DOHH2 (cell line): Measurements from ENCODE around the gene SDHA.
"Not testable (repeated sequence)": the region's sequence is repeated elsewhere in the genome, so short reads cannot be mapped to it uniquely, and the experiment has no call there.

Experiments used
- H3F3A ChIP-seq: fragments of 200-600 bp; sonication (generic), shearing (Covaris generic); 2 replicates; pipeline ENCODE4 v1.6.0; 2016; ENCODE audit warnings: antibody characterized with exemption, mild to moderate bottlenecking; ENCODE audit not compliant: control insufficient read depth, insufficient read depth
- H3K27ac ChIP-seq: fragments of 200-600 bp; sonication (generic); 2 replicates; pipeline ENCODE4 v1.5.1; 2014; ENCODE audit warnings: low read depth, mild to moderate bottlenecking, low read length, moderate library complexity
- H3K27me3 ChIP-seq: fragments of 200-600 bp; sonication (generic); 2 replicates; pipeline ENCODE4 v1.6.1; 2014; ENCODE audit warnings: mild to moderate bottlenecking, low read length, mixed read lengths; ENCODE audit not compliant: control insufficient read depth
- H3K36me3 ChIP-seq: fragments of 200-600 bp; sonication (generic); 2 replicates; pipeline ENCODE4 v1.6.1; 2014; ENCODE audit warnings: mild to moderate bottlenecking, low read length, moderate library complexity, mixed read lengths; ENCODE audit not compliant: control insufficient read depth
- H3K4me1 ChIP-seq: fragments of 200-600 bp; sonication (generic); 2 replicates; pipeline ENCODE4 v1.6.1; 2014; ENCODE audit warnings: mild to moderate bottlenecking, low read length, mixed read lengths; ENCODE audit not compliant: control insufficient read depth
- H3K4me2 ChIP-seq: fragments of 200-600 bp; sonication (generic); 2 replicates; pipeline ENCODE4 v1.6.0; 2014; ENCODE audit warnings: mild to moderate bottlenecking, low read length, moderate library complexity
- H3K4me3 ChIP-seq: fragments of 200-600 bp; sonication (generic); 2 replicates; pipeline ENCODE4 v1.5.1; 2014; ENCODE audit warnings: mild to moderate bottlenecking, low read length, mixed read lengths
- H3K79me2 ChIP-seq: fragments of 200-600 bp; sonication (generic); 2 replicates; pipeline ENCODE4 v1.6.1; 2014; ENCODE audit warnings: mild to moderate bottlenecking, low read length, mixed read lengths; ENCODE audit not compliant: control insufficient read depth
- H3K9me2 ChIP-seq: fragments of 200-600 bp; sonication (generic); replicated peaks from 2 replicates; pipeline ENCODE4 v1.6.1; 2014; ENCODE audit warnings: mild to moderate bottlenecking, low read length, mixed read lengths; ENCODE audit not compliant: control insufficient read depth
- H3K9me3 ChIP-seq: fragments of 200-600 bp; sonication (generic); 2 replicates; pipeline ENCODE4 v1.6.1; 2014; ENCODE audit warnings: antibody characterized with exemption, low read length, mixed read lengths; ENCODE audit not compliant: control insufficient read depth, insufficient read depth
- H4K20me1 ChIP-seq: fragments of 200-600 bp; sonication (generic); 2 replicates; pipeline ENCODE4 v1.6.0; 2014; ENCODE audit warnings: low read depth, mild to moderate bottlenecking, antibody characterized with exemption, low read length, moderate library complexity; ENCODE audit not compliant: control insufficient read depth, insufficient read depth
- CTCF ChIP-seq: fragments of 200-600 bp; sonication (generic); IDR thresholded peaks from one replicate; pipeline ENCODE4 v1.5.1; 2014; ENCODE audit warnings: antibody characterized with exemption, mild to moderate bottlenecking, low read depth, low read length; ENCODE audit not compliant: poor library complexity, severe bottlenecking
- EZH2phosphoT487 ChIP-seq: fragments of 200-600 bp; sonication (generic); IDR thresholded peaks from 2 replicates; pipeline ENCODE4 v1.6.1; 2017; ENCODE audit warnings: borderline replicate concordance, mild to moderate bottlenecking, antibody characterized with exemption, low read length, moderate library complexity, mixed read lengths

The SDHA gene

GRCh38 chr5:298737-299125 lies 80.6 kb downstream of the SDHA start:
- H3K4me2 ChIP-seq = no peak overlapping the region
- H3K9me3 ChIP-seq = no peaks in the 10 kb centered on the region
- H3K4me1 ChIP-seq = no peaks in the 10 kb centered on the region
- no peak overlapping the region for H3K4me3 ChIP-seq
- H3F3A ChIP-seq = no peaks in the 10 kb centered on the region
- H3K27me3 ChIP-seq = no peaks in the 10 kb centered on the region
- no peaks in the 10 kb centered on the region for H3K9me2 ChIP-seq
- TF ChIP-seq EZH2phosphoT487 = no peak
- no peaks in the 10 kb centered on the region for H4K20me1 ChIP-seq
- H3K36me3 ChIP-seq = no peaks in the 10 kb centered on the region
- H3K79me2 ChIP-seq = peaks cover 22% of the 10 kb centered on the region
- H3K27ac ChIP-seq = no peak overlapping the region

GRCh38 chr5:299921-300320 lies 81.8 kb downstream of the SDHA start:
- not testable (repeated sequence) for H3K9me3 ChIP-seq, H4K20me1 ChIP-seq, H3F3A ChIP-seq, H3K4me2 ChIP-seq, H3K9me2 ChIP-seq, H3K4me1 ChIP-seq, H3K27me3 ChIP-seq, H3K36me3 ChIP-seq, H3K27ac ChIP-seq, H3K4me3 ChIP-seq
- H3K79me2 ChIP-seq = peaks cover 22% of the 10 kb centered on the region

- peaks cover 22% of the 10 kb centered on the region for H3K79me2 ChIP-seq
- H3K27me3 ChIP-seq, H3K36me3 ChIP-seq, H3K4me1 ChIP-seq, H3K4me3 ChIP-seq, H3K4me2 ChIP-seq, H4K20me1 ChIP-seq, H3K9me2 ChIP-seq, H3K9me3 ChIP-seq, H3K27ac ChIP-seq, H3F3A ChIP-seq: not testable (repeated sequence)
Measured at GRCh38 chr5:300691-301435, 82.7 kb downstream of the SDHA start.

GRCh38 chr5:302416-302815 lies 84.3 kb downstream of the SDHA start:
- Histone ChIP-seq H3K36me3 (peaks cover 16% of the 10 kb centered on the region; the same call in 1 of the 2 replicates), H3K79me2 (peaks cover 25% of the 10 kb centered on the region)
- not testable (repeated sequence) for H3K27me3 ChIP-seq, H3K4me3 ChIP-seq, H3K9me3 ChIP-seq, H3K4me2 ChIP-seq, H3K4me1 ChIP-seq, H3K27ac ChIP-seq, H4K20me1 ChIP-seq, H3F3A ChIP-seq, H3K9me2 ChIP-seq

- H4K20me1 ChIP-seq = no peaks in the 10 kb centered on the region
- H3K27me3 ChIP-seq = no peaks in the 10 kb centered on the region
- no peaks in the 10 kb centered on the region for H3K9me3 ChIP-seq
- H3K27ac ChIP-seq = no peak overlapping the region
- H3K36me3 ChIP-seq = peaks cover 17% of the 10 kb centered on the region; the same call in 1 of the 2 replicates
- H3K4me1 ChIP-seq = no peaks in the 10 kb centered on the region
- TF ChIP-seq EZH2phosphoT487 = no peak
- TF ChIP-seq CTCF = no peak
- peaks cover 25% of the 10 kb centered on the region for H3K79me2 ChIP-seq
- no peaks in the 10 kb centered on the region for H3F3A ChIP-seq
- H3K9me2 ChIP-seq = no peaks in the 10 kb centered on the region
- no peak overlapping the region for H3K4me2 ChIP-seq
- H3K4me3 ChIP-seq = no peak overlapping the region
Measured at GRCh38 chr5:302966-303365, 84.8 kb downstream of the SDHA start.

GRCh38 chr5:303741-304140 lies 85.6 kb downstream of the SDHA start:
- not testable (repeated sequence) for H3K9me2 ChIP-seq, H3K4me2 ChIP-seq, H3K27me3 ChIP-seq, H3K4me3 ChIP-seq, H3K9me3 ChIP-seq, H4K20me1 ChIP-seq, H3K27ac ChIP-seq, H3K4me1 ChIP-seq, H3F3A ChIP-seq
- Histone ChIP-seq H3K36me3 (peaks cover 17% of the 10 kb centered on the region; the same call in 1 of the 2 replicates), H3K79me2 (peaks cover 30% of the 10 kb centered on the region)
